ENCODE results near the gene BUB3.
A peak's percentile ranks its signal among the peaks of the same experiment; 100 is the strongest.

The BUB3 gene

DNA sequence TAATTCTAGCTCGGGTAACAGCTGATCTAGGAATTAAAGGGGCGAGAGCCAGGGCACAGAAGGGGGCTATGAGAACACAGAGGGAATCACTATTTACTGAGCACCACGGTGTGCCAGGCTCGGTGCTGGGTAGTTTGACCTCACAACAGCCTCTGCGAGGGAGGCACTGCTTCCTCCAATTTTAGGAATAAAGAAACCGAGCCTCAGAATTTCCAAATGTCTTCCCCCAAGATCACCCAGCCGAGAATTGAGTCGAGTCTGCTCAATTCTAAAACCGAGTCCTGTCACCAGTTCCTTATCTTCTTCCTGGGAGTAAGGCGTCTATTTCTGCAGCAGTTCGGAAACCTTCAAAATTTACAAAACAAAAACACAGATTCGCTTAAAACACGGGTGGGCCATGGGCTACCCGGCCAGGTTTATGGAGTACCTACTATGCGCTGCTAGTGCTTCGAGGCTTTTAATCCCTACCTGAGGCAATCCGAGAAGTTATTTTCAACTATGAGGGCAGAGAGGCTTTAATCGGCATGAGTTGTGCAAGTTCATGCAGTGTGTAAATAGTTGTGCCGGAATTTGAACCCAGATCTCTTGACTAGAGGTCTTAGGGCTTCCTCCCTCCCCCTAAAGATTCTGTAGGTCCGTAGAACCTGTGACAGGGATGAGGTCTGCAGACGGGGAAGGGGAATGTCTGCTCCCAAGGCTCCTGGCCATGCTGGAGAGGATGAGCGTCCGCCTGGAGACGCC is 7.1 kb upstream of the BUB3 start:
- TF ChIP-seq, protein P1, sequence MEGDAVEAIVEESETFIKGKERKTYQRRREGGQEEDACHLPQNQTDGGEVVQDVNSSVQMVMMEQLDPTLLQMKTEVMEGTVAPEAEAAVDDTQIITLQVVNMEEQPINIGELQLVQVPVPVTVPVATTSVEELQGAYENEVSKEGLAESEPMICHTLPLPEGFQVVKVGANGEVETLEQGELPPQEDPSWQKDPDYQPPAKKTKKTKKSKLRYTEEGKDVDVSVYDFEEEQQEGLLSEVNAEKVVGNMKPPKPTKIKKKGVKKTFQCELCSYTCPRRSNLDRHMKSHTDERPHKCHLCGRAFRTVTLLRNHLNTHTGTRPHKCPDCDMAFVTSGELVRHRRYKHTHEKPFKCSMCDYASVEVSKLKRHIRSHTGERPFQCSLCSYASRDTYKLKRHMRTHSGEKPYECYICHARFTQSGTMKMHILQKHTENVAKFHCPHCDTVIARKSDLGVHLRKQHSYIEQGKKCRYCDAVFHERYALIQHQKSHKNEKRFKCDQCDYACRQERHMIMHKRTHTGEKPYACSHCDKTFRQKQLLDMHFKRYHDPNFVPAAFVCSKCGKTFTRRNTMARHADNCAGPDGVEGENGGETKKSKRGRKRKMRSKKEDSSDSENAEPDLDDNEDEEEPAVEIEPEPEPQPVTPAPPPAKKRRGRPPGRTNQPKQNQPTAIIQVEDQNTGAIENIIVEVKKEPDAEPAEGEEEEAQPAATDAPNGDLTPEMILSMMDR (IDR thresholded peaks at IDR 0.05; ENCODE audit: low read depth, low read length) = no peak
- TF ChIP-seq MYC (IDR thresholded peaks at IDR 0.05; ENCODE audit: low read depth, low read length) (no peak), POLR2A (IDR thresholded peaks at IDR 0.05; ENCODE audit: extremely low read depth, insufficient read length) (no peak)
- TF ChIP-seq, protein P2, sequence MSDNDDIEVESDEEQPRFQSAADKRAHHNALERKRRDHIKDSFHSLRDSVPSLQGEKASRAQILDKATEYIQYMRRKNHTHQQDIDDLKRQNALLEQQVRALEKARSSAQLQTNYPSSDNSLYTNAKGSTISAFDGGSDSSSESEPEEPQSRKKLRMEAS (IDR thresholded peaks at IDR 0.05; ENCODE audit: low read depth, low read length) = no peak
- DNase-seq (ENCODE audit: low read depth) = no peak
- H3K4me3 ChIP-seq (ENCODE audit: low read depth, low read length) = no peak overlapping the region

DNA sequence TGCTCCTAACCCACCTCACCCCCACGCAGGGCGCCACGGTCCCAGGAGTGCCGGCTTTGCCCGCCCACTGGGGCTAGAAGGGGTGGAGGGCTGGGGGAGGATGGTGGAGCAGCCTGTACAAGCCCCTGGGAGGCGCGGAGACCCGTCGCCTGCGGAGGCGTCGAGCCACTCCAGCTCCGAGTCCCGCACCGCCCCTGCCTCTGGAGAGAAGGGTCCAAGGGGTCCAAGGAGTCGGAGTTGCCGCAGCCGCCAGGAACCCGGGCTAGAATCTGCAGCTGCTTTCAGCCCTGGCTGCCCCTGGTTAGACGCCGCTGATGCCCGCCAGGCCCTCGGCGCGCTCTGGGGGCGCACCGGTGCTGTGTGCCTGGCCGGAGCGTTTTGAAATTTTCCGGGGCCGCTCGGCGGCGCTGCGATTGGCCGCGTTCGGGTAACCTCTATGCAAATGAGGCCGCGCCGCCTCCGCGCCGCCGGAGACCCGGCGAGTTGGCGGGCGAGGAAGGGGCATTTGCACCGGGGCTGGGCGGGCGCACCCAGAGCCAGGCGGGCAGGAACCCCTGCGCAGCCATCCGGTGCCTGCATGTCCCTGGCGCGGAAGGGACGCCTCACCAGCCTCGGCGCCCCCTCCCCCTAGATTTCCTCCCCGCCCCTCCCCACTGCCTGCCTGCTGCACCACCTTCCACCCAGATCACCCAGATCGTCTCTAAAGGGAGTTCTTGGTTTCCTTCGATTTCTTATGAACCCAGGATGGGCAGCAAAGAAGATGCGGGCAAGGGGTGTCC is 6.4 kb upstream of the BUB3 start, which contains the start of gene HMX2:
Gene HMX2 (plus strand): TSS at position 502 of the 779 bp plus-strand sequence. CDS start 243 bp downstream, at position 745.
- TF ChIP-seq, protein P1 (IDR thresholded peaks at IDR 0.05; ENCODE audit: low read depth, low read length) = no peak
- TF ChIP-seq, protein P2 (IDR thresholded peaks at IDR 0.05; ENCODE audit: low read depth, low read length) = no peak
- no peak for TF ChIP-seq MYC (IDR thresholded peaks at IDR 0.05; ENCODE audit: low read depth, low read length)
- TF ChIP-seq POLR2A (IDR thresholded peaks at IDR 0.05; ENCODE audit: extremely low read depth, insufficient read length) = no peak
- DNase-seq (ENCODE audit: low read depth) = peak; percentile 66
- no peak within 1 kb of the TSS for H3K4me3 ChIP-seq (ENCODE audit: low read depth, low read length)

DNA sequence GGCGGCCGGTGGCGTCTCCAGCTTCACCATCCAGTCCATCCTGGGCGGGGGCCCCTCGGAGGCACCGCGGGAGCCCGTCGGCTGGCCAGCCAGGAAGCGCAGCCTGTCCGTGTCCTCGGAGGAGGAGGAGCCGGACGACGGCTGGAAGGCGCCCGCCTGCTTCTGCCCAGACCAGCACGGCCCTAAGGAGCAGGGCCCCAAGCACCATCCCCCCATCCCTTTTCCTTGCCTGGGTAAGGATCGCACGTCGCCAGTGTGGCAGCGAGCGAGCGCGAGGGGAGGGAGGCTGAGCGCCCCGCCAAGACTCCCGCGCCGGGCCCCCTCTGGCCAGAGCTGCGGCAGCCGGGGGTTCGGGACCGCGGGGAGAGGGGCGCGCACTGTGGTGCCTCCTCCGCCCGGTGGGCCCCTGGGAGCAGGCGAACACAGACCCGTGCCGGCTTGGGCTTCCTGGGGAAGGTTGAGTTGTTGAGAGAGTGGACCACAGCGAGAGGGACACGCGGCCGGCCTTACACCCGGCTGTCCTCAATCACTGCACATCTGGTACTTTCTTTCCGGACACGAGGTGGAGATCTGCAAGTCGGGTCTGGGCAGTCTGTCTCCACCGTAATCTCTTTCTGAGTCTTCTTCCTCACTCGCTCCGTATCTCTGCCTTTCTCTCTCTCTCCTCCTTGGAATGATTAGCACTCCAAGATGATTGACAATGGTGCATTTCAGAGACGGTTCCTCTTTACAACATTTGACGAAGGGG is 5.6 kb upstream of the BUB3 start:
- TF ChIP-seq MYC (IDR thresholded peaks at IDR 0.05; ENCODE audit: low read depth, low read length) = no peak; the same call in 1 of the 2 replicates
- TF ChIP-seq, protein P2 (IDR thresholded peaks at IDR 0.05; ENCODE audit: low read depth, low read length) = no peak
- TF ChIP-seq, protein P1 (IDR thresholded peaks at IDR 0.05; ENCODE audit: low read depth, low read length) = no peak
- no peak for TF ChIP-seq POLR2A (IDR thresholded peaks at IDR 0.05; ENCODE audit: extremely low read depth, insufficient read length)
- H3K4me3 ChIP-seq (ENCODE audit: low read depth, low read length) = no peak overlapping the region

DNA sequence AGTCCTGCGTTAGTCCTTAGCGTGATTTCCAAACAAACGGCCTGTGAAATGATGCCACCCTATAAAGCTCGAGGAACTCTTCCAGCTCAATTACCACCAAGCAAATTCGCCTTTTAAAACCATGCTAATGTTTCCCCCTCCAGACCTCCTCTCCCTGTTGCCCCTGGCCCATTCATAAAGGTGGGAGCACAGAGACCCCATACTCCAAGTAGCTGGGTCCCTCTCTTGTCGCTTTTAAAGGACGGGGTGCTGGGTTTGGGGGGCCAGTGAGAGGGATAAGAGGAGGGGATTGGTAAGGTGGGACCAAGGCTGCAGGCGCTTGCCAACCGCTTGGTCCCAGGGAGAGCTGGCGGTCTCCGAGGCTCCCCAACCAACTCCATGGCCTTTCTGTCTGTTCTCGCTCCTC is 5.0 kb upstream of the BUB3 start:
- DNase-seq (ENCODE audit: low read depth) = no peak
- H3K4me3 ChIP-seq (ENCODE audit: low read depth, low read length) = no peak overlapping the region
- TF ChIP-seq POLR2A (IDR thresholded peaks at IDR 0.05; ENCODE audit: extremely low read depth, insufficient read length) (no peak), MYC (IDR thresholded peaks at IDR 0.05; ENCODE audit: low read depth, low read length) (no peak)
- TF ChIP-seq, protein P1 (IDR thresholded peaks at IDR 0.05; ENCODE audit: low read depth, low read length) = no peak
- TF ChIP-seq, protein P2 (IDR thresholded peaks at IDR 0.05; ENCODE audit: low read depth, low read length) = no peak

More for the DNA sequence above, 5.6 kb upstream of the BUB3 start:
- peak; percentile 24 for DNase-seq (ENCODE audit: low read depth)

DNA sequence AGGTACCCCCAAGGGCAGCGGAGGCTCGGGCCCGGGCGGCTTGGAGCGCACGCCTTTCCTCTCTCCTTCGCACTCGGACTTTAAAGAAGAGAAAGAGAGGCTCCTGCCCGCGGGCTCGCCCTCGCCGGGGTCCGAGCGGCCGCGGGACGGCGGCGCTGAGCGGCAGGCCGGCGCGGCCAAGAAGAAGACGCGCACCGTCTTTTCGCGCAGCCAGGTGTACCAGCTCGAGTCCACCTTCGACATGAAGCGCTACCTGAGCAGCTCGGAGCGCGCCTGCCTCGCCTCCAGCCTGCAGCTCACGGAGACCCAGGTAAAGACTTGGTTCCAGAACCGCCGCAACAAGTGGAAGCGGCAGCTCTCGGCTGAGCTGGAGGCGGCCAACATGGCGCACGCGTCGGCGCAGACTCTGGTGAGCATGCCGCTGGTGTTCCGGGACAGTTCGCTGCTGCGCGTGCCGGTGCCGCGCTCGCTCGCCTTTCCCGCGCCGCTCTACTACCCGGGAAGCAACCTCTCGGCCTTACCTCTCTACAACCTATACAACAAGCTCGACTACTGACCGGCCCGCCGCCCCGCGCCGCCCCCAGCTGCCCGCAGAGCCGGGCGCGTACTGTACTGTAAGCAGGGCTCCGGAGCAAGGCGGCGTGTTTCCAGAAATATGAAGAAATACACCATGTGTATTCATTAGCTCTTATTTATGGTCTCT is 4.5 kb upstream of the BUB3 start:
- no peak overlapping the region for H3K4me3 ChIP-seq (ENCODE audit: low read depth, low read length)
- TF ChIP-seq MYC (IDR thresholded peaks at IDR 0.05; ENCODE audit: low read depth, low read length) = no peak
- TF ChIP-seq, protein P1 (IDR thresholded peaks at IDR 0.05; ENCODE audit: low read depth, low read length) = no peak
- TF ChIP-seq, protein P2 (IDR thresholded peaks at IDR 0.05; ENCODE audit: low read depth, low read length) = no peak
- TF ChIP-seq POLR2A (IDR thresholded peaks at IDR 0.05; ENCODE audit: extremely low read depth, insufficient read length) = no peak
- DNase-seq (ENCODE audit: low read depth) = no peak
